AG04449 (cell line): ENCODE data around the gene IMPACT.

ENCODE experiments used
- CTCF ChIA-PET: fragments of 350-600 bp; formaldehyde crosslinking; extraction: SDS; loops from one replicate; lab custom pipeline; 2021; ENCODE audit warnings: antibody characterized with exemption; lab: Yijun Ruan, JAX
- POLR2A ChIA-PET: fragments of 400-600, 350-600 bp; formaldehyde crosslinking; extraction: SDS; loops from one replicate; lab custom pipeline; 2020; ENCODE audit warnings: antibody characterized with exemption, inconsistent platforms; lab: Yijun Ruan, JAX
- DNase-seq: peaks from one replicate; pipeline ENCODE4 v3.0.0-alpha.2; 2010; ENCODE audit warnings: low read depth, low spot score
- H3K4me3 ChIP-seq: 2 replicates; pipeline ENCODE4 v1.5.1; 2011; ENCODE audit warnings: low read depth, mild to moderate bottlenecking, control low read depth, low read length
- TF ChIP-seq, protein P1 (sequence below): IDR thresholded peaks from one replicate; pipeline ENCODE4 v1.5.1; 2011; ENCODE audit warnings: mild to moderate bottlenecking, moderate library complexity, low read length, control low read depth, inconsistent platforms; ENCODE audit not compliant: insufficient read depth; ENCODE audit errors: missing control alignments

Gene IMPACT

GRCh38 chr18:24472591-24472990 lies 46.1 kb downstream of the IMPACT start:
- H3K4me3 ChIP-seq, result no peak overlapping the region
- ChIA-PET CTCF (interaction anchor here (1.3 to 5.1 kb wide), 3 partner anchors 13 to 37 kb away, joined by 3 to 35 read pairs (median 5); no protein-coding TSS in a partner anchor), POLR2A (no interaction called here)
- TF ChIP-seq, protein P1, sequence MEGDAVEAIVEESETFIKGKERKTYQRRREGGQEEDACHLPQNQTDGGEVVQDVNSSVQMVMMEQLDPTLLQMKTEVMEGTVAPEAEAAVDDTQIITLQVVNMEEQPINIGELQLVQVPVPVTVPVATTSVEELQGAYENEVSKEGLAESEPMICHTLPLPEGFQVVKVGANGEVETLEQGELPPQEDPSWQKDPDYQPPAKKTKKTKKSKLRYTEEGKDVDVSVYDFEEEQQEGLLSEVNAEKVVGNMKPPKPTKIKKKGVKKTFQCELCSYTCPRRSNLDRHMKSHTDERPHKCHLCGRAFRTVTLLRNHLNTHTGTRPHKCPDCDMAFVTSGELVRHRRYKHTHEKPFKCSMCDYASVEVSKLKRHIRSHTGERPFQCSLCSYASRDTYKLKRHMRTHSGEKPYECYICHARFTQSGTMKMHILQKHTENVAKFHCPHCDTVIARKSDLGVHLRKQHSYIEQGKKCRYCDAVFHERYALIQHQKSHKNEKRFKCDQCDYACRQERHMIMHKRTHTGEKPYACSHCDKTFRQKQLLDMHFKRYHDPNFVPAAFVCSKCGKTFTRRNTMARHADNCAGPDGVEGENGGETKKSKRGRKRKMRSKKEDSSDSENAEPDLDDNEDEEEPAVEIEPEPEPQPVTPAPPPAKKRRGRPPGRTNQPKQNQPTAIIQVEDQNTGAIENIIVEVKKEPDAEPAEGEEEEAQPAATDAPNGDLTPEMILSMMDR, result no peak
- DNase-seq, result no peak

DNA sequence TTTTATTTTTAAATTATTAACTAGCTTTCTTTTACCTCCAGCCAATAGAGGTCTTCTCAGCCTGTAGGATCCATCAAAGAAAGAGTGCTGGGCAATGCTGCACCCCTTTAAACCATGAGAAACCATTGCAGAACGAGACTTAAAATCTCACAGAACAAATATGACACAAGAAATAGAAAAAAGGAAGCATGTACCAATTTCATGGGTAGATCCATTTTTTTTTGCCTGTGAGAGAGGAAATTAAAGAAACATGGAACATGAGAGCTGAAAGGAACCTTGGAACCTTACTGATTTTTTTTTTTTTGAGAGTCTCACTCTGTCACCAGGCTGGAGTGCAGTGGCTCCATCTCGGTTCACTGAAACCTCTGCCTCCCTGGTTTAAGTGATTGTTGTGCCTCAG lies 47.9 kb downstream of the IMPACT start:
- DNase-seq, result no peak
- TF ChIP-seq, protein P1, result no peak
- POLR2A ChIA-PET, result no interaction called here
- CTCF ChIA-PET, result interaction anchor here (0.9 to 5.1 kb wide), 4 partner anchors 8 to 115 kb away, joined by 3 to 35 read pairs (median 4); no protein-coding TSS in a partner anchor
- H3K4me3 ChIP-seq, result no peak overlapping the region

- POLR2A ChIA-PET, result no interaction called here
- CTCF ChIA-PET, result interaction anchor here (0.7 to 1.7 kb wide), 4 partner anchors 9 to 116 kb away, joined by 3 to 6 read pairs (median 4); no protein-coding TSS in a partner anchor
- no peak for DNase-seq
- no peak overlapping the region for H3K4me3 ChIP-seq
- TF ChIP-seq, protein P1, result no peak
Observed at GRCh38 chr18:24475926-24476589, 49.6 kb downstream of the IMPACT start.

GRCh38 chr18:24479371-24479770 lies 52.9 kb downstream of the IMPACT start:
- no peak overlapping the region for H3K4me3 ChIP-seq
- ChIA-PET POLR2A (no interaction called here), CTCF (interaction anchor here (2.8 kb wide), 1 partner anchor 8 kb away, joined by 17 read pairs; no protein-coding TSS in a partner anchor)
- TF ChIP-seq, protein P1, result no peak
- no peak for DNase-seq

DNA sequence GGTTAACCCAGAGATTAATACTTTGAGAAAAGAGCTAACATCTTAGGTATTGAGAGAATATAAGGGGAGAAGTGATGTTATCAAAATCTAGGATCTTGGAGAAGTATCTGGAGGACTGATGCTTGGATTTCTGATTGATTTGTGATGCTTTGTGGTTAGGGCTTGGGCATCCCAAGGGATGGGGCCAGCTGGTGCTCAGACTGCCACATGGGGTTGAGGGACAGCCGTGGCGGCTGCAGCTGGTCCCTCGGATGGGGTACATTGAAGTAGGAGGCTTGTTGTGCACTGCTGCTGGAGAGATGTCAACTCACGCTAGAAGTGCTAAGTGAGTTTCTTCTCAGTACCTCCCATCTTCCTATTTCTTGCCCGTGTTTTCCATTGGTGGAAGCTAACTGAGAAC lies 56.4 kb downstream of the IMPACT start:
- no peak overlapping the region for H3K4me3 ChIP-seq
- DNase-seq, result no peak
- ChIA-PET POLR2A (no interaction called here), CTCF (interaction anchor here (0.8 to 11.7 kb wide), 5 partner anchors 9 to 243 kb away, joined by 3 to 226 read pairs (median 96); no protein-coding TSS in a partner anchor)
- TF ChIP-seq, protein P1, result no peak

- POLR2A ChIA-PET, result no interaction called here
- H3K4me3 ChIP-seq, result no peak overlapping the region
- TF ChIP-seq, protein P1, result no peak
- CTCF ChIA-PET, result interaction anchor here (0.7 to 11.7 kb wide), 10 partner anchors 10 to 240 kb away, joined by 3 to 226 read pairs (median 4); no protein-coding TSS in a partner anchor
- DNase-seq, result no peak
Observed at GRCh38 chr18:24485681-24486080, 59.2 kb downstream of the IMPACT start.
